Activated naive CD4-positive, alpha-beta T cell treated with Interleukin-2 at 50 U/mL for 16 hours (primary cell): ENCODE data around the gene CLN6.

Source experiments
- DNase-seq: peaks from one replicate; pipeline ENCODE4 v3.0.0-alpha.2; 2020

CLN6 gene

DNA sequence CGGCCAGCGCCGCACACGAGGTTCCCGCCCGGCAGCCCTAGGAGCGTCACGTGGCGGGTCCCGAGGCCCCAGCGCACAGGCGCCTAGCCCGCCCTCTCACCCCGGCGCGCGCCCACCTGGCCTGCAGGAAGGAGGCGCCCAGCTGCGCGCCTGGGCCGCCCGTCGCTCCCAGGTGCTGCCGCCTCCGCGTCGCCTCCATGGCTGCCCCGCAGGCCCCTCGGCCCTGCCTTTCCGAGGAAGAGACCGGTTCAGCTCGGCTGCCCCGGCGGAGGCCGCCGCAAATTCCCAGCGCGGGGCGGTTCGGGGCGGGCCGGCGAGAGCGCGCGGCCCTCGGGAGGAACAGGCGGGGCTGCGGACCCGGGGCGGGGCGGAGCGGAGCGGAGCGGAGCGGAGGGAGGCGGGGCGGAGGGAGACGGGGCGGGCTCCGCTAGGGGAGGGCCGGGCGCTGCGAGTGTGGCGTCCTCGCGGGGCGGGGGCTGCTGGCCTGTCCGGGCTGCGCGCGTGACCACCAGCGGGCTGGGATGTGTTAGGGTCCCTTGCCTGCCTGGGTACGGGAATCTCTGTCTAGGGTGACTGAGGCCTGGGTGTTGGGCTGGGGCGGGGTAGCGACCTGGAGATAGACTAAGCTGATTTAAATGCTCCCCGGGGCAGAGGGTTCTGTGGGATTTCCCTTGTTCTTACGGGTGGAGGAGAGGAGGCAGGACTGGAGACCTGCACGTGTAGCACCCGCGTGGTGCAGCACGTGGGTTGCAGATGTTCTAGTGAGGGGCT lies at the start of gene CLN6:
Gene CLN6 (minus strand): TSS at position 343 of the 771 bp plus-strand sequence. CDS start 144 bp downstream, at position 199.
- DNase-seq: peak; percentile 83

DNA sequence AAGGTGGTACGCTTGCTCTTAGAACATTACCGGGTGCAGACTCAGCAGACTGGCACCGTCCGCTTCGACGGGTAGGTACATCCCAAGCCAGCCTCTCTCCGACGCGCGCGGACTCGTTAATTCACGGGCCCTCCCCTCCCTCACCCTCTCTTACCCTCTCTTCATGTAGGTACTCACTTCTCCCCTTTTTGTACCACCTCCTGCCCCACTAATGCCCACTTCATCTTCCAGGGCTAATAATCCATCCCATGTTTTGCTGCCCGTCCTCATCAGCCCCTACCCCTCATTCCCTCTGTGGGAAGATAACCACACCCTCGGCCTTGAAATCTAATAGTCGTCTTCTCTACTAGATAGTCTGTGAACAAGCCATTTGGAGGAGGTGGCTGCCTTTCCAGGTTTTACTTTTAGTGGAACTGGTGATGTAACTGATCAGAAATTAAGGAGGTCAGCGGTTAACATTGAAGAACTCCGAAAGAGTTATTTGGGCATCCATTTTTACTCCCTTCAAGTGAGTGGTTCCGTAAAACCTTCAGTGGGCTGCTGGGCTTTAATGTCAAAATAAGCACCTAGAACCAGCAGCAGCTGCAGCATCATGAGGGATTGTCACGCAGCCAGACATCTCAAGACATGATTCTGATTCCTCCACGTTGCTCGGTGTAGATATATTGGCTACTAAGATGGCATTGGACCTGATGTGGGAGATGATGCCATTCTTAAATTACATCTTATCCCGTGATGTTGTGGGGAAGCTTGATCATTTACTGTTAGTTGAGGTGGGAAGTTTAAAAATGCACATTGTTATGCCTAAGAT lies 49.3 kb upstream of the CLN6 start:
- DNase-seq: peak; percentile 7

DNA sequence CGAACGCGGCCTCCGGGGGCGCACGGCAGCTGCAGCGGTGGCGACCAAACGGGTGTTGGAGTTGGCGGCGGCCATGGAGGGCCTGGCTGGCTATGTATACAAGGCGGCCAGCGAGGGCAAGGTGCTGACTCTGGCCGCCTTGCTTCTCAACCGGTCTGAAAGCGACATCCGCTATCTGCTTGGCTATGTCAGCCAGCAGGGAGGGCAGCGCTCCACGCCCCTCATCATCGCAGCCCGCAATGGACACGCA lies 48.7 kb upstream of the CLN6 start:
- no peak for DNase-seq

DNA sequence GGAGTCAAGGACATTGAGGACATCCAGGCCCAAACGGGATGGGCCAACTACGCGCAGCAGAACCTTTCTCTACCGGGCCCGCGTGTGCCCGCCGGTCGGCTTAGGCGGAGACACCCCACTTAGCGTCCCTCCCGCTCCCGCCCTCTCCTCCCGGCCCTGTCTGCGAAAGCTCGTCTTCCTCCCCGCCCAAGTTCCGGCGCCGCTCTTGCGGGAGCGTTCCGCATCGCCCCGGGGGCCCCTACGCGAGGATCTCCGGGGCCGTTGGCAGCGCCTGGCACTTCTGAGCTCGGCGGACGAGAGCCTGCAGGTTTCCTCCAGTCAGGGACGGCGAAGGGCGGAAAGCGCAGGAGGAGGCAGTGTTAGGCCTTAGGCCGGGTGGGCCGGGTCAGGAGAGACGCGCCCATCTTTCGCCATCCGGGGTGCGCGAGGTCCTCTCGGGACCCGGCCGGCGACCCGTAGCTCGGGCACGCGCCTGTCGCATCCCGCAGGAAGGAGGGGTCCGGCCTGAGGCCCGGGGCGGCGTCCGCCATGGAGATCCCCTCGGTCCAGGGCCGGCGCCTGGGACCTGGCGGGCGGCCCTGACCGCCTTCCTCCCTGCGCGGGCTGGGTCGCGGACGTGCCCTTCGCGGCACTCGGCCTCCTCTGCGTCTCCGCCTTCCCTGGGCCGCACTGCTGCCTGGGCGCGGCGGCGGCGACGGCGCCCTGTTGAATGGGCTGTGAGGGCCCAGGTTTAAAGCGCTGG lies 48.2 kb upstream of the CLN6 start, which contains the start of gene FEM1B:
Gene FEM1B (plus strand): TSS at position 143 of the 742 bp plus-strand sequence. CDS start 673 bp downstream, outside the sequence.
- DNase-seq: peak; percentile 89

DNA sequence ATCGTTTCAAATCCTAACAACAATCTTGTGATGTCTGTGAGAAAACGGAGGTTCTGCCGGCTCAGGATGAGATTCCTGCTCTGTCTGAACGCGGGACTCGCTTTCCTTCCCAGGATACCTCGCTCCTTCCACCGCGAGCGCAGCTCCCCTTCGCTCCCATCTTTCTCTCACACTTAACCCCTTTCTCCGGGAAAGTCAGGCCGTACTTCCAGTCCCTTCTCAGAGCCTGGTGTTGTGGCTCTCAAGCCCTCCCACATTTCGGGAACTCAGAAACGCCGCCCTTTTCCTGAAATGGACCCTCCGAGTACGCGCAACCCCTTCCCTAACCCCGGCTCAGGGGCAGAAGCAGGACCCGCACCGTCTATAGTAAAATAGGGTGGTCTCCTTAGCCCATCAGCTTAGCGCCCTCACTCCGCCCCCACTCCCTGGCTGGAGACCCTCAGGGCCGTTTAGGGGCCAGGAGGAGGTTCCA lies 47.6 kb upstream of the CLN6 start:
- no peak for DNase-seq

DNA sequence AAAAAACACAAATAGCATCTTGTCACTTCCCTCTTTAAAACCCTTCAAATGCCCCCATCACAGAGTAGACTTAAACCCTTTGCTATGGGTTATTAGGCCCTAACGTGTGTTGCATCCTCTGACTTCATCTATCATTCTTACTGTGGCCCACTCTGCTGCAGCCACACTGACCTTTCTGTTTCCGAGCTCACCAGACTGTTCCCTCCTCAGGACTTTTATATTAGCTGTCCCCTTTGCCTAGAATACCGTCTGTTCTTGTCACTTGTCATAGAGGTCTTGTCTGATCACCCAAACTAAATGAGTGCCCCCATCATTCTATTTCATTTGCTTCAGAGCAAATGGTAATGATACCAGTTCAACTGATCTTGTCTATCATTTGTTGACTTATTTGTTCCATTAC lies 47.1 kb upstream of the CLN6 start:
- DNase-seq: no peak

DNA sequence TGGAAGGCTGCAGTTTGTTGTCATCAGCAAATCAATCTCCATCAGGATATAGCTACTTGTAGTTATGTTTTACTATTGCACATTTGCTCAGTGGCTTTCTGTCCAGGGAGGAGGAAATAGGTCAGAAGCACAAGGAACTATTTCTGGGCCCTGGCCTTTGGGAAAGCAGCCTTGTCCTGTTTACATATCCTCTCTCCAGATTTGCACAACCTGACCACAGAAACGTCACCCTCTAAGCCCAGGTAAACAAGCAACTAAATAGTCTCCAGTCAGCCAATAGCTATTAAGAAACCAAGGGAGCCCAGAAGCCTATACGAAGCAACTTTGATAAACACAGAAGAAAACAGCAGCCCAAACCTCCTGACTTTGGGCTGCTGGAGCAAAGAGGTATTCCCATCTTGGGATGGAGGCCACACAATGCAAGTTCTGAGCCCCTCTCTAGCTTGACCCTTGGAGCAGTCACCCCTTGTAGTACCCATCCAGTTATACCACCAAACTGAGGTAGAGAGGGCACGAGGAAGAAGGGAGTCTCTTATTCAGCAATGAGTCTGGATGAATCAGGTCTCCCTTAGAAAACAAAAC lies 45.7 kb upstream of the CLN6 start:
- DNase-seq: no peak

DNA sequence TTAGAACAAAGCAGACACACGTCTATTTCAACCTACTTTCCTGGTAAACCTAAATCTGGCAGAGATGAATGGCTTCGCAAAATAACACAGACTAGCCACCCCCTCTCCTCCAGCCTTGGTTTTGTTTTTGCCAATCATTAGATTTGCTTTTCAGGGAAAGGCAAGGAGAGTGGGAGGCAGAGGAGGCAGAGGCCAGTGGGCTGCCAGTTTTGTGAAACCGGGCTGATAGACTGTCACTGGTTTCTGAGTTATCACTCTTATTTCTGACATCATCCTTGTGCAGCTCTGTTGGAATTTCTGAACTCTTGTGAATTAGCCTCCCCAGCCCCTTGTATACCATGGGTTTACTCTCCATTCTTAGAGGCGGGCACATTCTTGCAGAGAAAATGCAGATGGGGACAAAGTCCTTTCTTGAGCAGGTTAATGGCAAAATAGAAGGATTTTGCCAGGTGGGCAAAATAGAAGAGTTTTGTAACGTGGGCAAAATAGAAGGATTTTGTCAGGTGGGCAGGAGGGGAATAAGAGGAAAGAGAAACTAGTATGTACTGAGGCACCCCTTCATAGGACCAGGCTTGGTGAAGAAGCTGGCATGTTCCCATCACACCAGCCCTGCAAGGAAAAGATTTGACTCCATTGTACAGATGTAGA lies 44.8 kb upstream of the CLN6 start:
- DNase-seq: no peak

DNA sequence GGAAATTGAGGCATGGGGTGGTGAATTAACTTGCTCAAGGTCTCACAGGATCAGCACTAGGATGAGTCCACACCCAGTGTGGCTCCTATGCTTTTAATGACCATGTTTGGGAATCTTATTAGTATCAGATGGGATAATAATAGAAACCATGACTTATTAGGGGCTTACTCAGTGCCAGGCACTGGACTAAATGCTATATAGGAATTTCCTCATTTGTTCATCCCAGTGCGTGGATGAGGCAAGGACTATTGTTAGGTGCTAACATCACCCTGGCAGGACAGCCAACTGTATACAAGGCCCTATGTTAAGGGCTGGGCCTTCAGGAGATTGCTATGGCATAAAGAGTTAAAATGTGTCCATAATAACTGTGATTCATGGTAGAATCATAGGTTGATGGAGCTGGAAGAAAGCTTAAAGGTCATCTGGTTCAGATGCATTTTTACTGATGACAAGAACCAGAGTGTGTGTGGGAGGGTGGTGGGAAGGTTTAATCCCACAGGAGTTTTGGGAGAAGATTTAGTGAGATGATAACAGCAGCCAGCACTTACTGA lies 43.3 kb upstream of the CLN6 start:
- DNase-seq: no peak

DNA sequence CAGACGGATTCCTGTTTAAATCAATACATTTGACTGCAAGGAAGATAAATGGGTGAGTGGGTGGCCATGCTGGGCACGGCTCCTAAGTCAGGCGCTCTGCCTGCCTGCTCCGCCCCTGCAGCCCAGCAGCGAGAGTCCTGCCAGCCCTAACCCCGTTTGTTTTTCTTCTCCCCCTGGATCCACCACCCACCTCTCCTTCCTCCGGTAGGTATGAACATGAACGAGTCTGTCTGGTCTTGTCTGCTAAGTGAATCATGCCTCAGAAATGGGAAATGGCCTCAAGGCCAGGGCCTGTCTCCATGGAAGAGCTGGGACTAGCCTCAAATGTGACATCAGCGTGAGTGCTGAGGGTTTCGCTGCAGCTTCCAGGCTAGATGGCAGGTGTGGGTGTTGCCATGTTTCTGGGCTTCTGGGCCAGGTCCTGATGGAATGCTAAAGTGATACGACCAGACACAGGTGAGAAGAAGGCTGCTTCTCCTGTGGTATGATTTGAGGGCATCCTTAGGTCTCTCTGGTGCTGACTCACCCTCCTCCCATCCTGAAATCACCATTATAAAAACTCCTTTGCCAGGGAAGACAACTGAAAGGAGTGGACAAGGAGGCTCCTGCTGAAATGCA lies 42.4 kb upstream of the CLN6 start:
- DNase-seq: no peak

DNA sequence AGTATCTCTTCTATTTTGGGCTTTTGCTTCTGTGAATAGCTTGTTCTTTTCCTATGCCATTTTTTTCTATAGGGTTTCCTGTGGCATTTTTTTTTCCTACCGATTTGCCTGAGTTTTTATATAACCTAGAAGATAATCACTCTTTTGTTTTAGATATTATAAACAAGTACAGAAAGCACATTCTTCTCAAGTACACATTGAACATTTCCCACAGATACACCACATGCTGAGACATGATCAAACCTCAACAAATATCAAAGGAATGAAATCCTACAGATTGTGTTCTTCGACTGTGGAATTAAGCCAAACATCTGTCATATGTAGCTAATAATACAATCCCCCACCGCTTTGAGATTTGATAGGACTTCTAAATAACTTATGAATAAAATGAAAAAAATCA lies 38.9 kb upstream of the CLN6 start:
- no peak for DNase-seq

DNA sequence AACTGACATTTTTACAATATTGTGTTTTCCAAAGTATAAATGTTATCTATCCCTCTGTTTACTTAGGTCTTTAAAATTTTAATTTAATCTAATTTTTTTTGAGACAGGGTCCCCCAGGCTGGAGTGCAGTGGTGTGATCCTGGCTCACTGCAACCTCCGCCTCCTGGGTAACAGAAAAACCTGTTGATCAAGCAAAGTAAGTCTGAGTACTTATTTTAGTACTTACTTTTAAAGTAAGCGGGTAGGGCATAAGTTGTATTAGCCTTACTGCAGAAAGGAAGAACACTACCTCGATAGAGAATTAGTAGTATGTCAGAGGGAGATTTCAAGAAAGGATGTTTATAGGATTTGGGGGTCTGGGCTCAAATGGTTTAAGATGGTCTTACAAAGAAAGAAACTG lies 36.1 kb upstream of the CLN6 start:
- DNase-seq: no peak

DNA sequence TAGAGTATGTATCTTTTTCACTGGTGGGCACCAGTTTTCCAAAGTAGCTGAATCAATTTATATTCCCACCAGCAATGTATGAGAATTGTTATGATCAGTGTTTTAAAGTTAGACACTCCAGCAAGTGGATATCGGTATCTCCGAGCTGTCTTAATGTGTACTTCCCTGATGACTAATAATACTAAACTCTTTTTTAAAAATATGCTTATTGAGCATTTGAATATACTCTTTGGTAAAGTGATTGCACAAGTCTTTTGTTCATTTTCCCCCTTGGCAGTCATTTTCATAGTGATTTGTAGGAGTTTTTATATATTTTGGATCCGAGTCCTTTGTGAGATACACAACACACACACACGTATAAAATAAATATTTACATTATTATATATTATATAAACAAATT lies 35.6 kb upstream of the CLN6 start:
- DNase-seq: no peak

DNA sequence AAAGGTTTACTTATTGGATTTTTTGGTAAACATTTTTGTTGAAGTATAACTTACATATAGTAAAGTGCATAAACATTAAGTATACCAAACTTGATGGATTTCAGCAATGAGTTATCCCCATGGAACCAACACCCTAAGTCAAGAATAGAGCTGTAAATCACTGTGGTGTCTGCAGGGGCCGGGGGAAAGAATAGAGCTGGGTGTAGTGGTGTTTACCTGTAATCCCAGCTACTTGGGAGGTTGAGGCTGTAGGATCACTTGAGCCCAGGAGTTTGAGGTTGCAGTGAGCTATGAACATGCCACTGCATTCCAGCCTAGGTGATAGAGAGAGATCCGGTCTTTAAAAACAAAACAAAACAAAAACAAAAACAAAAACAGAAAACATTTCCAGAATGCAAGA lies 34.8 kb upstream of the CLN6 start:
- no peak for DNase-seq

DNA sequence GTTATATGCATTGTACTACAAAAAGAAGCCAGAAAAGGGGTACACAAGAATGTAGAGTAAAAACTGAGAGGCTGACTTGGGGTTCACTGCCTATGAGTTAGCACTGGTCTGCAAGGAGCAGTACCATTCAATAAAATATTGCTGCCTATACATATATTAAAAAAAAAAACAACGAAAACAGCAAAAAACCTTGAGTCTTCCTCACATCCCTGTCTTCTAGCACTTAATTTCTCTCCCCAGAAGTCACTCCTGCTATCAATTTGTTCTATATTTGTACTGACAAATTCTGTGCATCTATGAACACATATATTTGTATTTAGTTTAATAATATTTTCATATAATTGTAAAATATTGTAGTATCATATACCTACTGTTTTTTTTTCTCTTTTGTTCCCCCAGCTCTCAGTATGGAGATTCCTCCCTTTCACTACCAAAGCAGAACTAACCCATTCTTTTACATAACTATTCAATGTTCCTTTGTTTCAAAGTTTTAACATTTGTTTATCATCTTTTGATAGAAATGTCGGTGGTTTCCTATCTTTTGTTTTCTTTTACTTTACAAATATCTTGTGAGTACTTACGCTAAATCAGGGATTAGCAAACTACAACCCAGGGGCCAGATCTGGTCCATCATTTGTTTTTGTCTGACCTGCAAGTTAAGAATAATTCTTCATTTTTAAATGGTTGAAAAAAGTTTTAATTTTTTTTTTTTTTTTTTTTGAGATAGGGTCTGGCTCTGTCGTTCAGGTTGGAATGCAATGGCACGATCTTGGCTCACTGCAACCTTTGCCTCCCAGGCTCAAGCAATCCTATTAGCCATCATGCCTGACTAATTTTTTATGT lies 33.2 kb upstream of the CLN6 start:
- DNase-seq: no peak

DNA sequence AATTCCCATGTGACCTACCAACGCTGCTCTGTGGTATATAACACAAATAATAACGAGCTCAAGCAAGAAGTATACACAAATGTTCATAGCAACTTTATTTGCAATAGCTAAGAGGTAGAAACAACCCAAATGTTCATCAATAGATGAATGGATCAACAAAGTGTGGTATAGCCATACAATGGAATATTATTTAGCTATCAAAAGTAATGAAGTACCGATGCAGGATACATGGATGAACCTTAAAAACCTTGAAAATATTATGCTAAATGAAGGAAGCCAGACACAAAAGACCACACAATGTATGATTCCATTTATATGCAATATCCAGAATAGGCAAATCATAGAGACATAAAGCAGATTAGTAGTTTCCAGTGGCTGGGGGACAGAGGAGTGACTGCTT lies 32.5 kb upstream of the CLN6 start:
- no peak for DNase-seq

DNA sequence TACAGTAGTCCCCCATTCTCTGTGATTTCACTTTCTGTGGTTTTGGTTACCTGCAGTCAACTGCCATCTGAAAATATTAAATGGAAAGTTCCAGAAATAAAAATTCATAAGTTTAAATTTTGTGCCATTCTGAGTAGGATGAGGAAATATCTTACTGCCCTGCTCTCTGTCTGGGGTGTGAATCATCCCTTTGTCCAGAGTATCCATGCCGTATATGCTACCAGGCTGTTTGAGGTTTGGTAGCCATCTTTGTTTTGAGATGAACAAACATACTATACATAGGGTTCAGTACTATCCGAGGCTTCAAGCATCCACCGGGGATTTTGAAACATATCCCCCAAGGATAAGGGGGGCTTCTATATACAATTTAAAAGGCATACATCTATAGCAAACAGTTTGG lies 31.7 kb upstream of the CLN6 start:
- no peak for DNase-seq

DNA sequence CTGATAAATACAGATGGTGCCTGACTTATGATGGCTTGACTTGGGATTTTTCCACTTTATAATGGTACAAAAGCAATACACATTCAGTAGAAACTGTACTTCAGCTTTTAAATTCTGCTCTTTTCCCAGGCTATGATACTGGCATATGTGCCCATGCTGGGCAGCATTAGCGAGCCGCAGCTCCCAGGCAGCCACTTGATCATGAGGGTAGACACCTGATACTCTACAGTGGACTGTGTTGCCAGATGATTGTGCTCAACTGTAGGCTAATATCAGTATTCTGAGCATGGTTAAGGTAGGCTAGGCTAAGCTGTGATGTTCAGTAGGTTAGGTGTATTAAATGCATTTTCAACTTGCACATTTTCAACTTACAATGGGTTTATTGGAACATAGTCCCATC lies 30.4 kb upstream of the CLN6 start:
- no peak for DNase-seq

DNA sequence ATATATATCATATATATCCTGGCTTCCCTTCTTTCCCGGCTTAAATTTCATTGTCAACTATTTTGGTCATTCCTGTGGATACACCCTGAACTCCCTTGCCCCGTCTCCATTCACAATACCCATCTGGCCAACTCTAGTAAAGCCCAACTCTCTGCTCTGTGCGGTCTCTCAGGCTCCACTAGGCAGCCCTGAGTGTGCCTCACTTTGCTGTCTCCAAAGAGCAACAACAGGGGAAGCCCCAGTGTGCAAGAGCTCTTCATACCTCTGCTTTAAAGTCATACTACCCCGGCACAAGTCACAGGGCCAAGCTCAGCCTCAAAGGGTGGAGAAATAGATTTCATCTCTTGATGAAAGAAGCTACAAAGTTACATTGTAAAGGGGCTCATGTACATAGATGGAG lies 29.2 kb upstream of the CLN6 start:
- DNase-seq: no peak

DNA sequence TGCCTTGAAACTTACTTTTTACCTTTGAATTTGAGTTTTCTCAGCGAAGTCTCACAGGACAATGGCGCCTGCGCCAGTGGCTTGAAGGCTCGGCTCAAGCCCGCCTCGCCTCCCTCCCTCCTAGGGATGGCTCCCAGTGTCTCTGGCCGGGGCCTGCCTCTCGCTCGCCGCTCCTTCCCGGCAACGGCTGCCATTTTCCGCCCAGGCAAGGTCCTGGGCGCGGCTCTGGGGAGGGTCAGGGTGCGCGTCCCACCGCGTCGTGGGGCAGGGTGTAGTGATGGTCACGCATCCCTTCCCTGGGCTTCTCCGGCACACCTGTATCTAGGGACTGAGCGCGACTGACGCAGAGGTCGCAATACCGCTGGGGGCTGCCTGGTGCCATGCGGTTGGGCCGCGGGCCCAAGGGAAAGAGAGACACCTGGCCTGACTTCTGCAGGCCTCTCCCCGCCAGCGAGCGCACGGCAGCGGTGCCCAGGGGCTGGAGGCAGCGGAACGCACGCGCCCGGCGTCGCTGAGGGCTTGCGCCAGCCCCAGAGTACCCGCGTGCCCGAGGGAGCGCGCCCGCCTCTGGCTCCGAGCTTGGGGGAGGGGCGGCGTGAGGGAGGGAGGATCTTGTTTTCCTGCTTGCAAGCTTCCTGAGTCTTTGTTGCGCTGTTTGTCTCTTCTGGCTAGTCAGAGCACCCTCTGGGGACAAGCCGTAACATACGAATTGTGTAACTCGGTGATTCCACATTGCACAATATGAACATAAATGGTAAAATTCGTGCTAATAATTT lies 27.3 kb upstream of the CLN6 start:
- peak; percentile 63 for DNase-seq
